Measurements from ENCODE around the gene GPC1. TPM values are rescaled to one million over a fixed set of nuclear protein-coding genes. Genes with fewer than 3 reads are reported as not detected.

GPC1 gene
- total and polyA plus RNA-seq, 12 donors: 104 to 287 (median 181) TPM

GRCh38 chr2:240387669-240388358, 47.6 kb upstream of the GPC1 start:
- intact Hi-C loops (cut with DNase I): no loop called here
- H3K27me3 ChIP-seq: no peaks in the 10 kb centered on the region
- no peaks in the 10 kb centered on the region for H3K9me3 ChIP-seq
- DNase-seq (peak; percentile 60 to 77), ATAC-seq (peak; percentile 25 to 77 (median 64))
- TF ChIP-seq CTCF (IDR thresholded peaks at IDR 0.05): no peak
- H3K4me3 ChIP-seq: no peak overlapping the region
- peak overlapping the region in 2 of 10 donors; percentile 28 to 53 for H3K27ac ChIP-seq
- no peaks in the 10 kb centered on the region for H3K36me3 ChIP-seq
- WGBS, 2 donors: 62 to 63% methylated on average over 16 of the region's 16 CpGs
- H3K4me1 ChIP-seq: peaks cover 0 to 13% (median 9%) of the 10 kb centered on the region in 9 donors

GRCh38 chr2:240388471-240389301, 46.8 kb upstream of the GPC1 start:
- Histone ChIP-seq H3K27me3 (no peaks in the 10 kb centered on the region), H3K4me1 (peaks cover 0 to 13% (median 9%) of the 10 kb centered on the region in 9 donors), H3K4me3 (no peak overlapping the region), H3K36me3 (no peaks in the 10 kb centered on the region), H3K27ac (no peak overlapping the region), H3K9me3 (no peaks in the 10 kb centered on the region)
- no peak for TF ChIP-seq CTCF (IDR thresholded peaks at IDR 0.05)
- DNase-seq (peak in 1 of 2 donors; percentile 12), ATAC-seq (no peak)
- intact Hi-C loops (cut with DNase I): no loop called here
- 93 to 94% methylated on average over 21 of the region's 21 CpGs for WGBS, 2 donors

GRCh38 chr2:240389302-240389805, 46.1 kb upstream of the GPC1 start:
- no peak overlapping the region for H3K27ac ChIP-seq
- no peaks in the 10 kb centered on the region for H3K27me3 ChIP-seq
- H3K4me3 ChIP-seq: no peak overlapping the region
- intact Hi-C loops (cut with DNase I): no loop called here
- H3K36me3 ChIP-seq: no peaks in the 10 kb centered on the region
- no peaks in the 10 kb centered on the region for H3K9me3 ChIP-seq
- no peak for TF ChIP-seq CTCF (IDR thresholded peaks at IDR 0.05)
- ATAC-seq (no peak), DNase-seq (no peak)
- 87 to 96% methylated on average over 6 of the region's 6 CpGs for WGBS, 2 donors
- H3K4me1 ChIP-seq: peaks cover 0 to 13% (median 9%) of the 10 kb centered on the region in 9 donors

Data from heart right ventricle (tissue), 16 donors.